Measurements from ENCODE around the gene FAM83F. TPM values are rescaled to one million over a fixed set of nuclear protein-coding genes. Genes with fewer than 3 reads are reported as not detected.
A peak's percentile ranks its signal among the peaks of the same experiment; 100 is the strongest.

FAM83F gene
- polyA plus RNA-seq, 1 donor (not counting 4 experiments of a cell fraction or from before 2014, with no cell fraction given): 22.8 TPM

- H3K4me2 ChIP-seq (ENCODE audit: control insufficient read depth, extremely low read depth, insufficient read depth, low read depth, low read length): peak overlapping the region; percentile 98
- peaks cover 5 to 30% of the 10 kb centered on the region in 2 experiments for H3K36me3 ChIP-seq (ENCODE audit: control insufficient read depth in 2 of 2, extremely low read depth in 1 of 2, insufficient read depth in 2 of 2, low read length in 2 of 2)
- H4K20me1 ChIP-seq (ENCODE audit: control insufficient read depth, extremely low read depth, insufficient read depth, low read length): peaks cover 18% of the 10 kb centered on the region
- H3K27ac ChIP-seq (ENCODE audit: control insufficient read depth, insufficient read depth, low read length): peak overlapping the region; percentile 64
- peaks cover 23% of the 10 kb centered on the region for H3K9me1 ChIP-seq (ENCODE audit: control insufficient read depth, extremely low read depth, insufficient read depth, low read length)
- H3K4me1 ChIP-seq (ENCODE audit: control insufficient read depth, extremely low read depth, insufficient read depth, low read length): peaks cover 96% of the 10 kb centered on the region
- no peak for DNase-seq (ENCODE audit: low read depth, low spot score)
- peaks cover 81% of the 10 kb centered on the region for H3K79me2 ChIP-seq (ENCODE audit: control insufficient read depth, insufficient read depth, low read length)
- peak overlapping the region; percentile 51 for H3K9ac ChIP-seq (ENCODE audit: control insufficient read depth, extremely low read depth, insufficient read depth, low read length)
- FAIRE-seq: peak; percentile 97
- dilution Hi-C loops (cut with MboI; ENCODE audit: extremely low pct_ligation_motif_present, low sequenced_read_pairs): no loop called here
- no peaks in the 10 kb centered on the region for H3K9me3 ChIP-seq (ENCODE audit: control insufficient read depth, low read depth, low read length)
- peak overlapping the region in 2 of 3 experiments; percentile 12 to 15 for H3K4me3 ChIP-seq (ENCODE audit: control insufficient read depth in 2 of 3, extremely low read depth in 1 of 3, insufficient read depth in 2 of 3, low read depth in 1 of 3, low read length in 3 of 3)
- no peak for TF ChIP-seq CTCF (optimal IDR thresholded peaks at IDR 0.05 in 1 of 3, IDR thresholded peaks at IDR 0.05 in 1 of 3, conservative IDR thresholded peaks at IDR 0.05 in 1 of 3; ENCODE audit: extremely low read depth in 1 of 3, insufficient read depth in 2 of 3, low read length in 3 of 3)
- no peak for TF ChIP-seq EZH2 (IDR thresholded peaks at IDR 0.05; ENCODE audit: low read length)
- H2AFZ ChIP-seq (ENCODE audit: control insufficient read depth, low read length): no peak overlapping the region
- H3K27me3 ChIP-seq (ENCODE audit: control insufficient read depth, extremely low read depth, insufficient read depth, low read length): no peaks in the 10 kb centered on the region
Measured at GRCh38 chr22:40001800-40002577, 7.2 kb downstream of the FAM83F start.

GRCh38 chr22:40002935-40003715 is 8.4 kb downstream of the FAM83F start:
- H3K79me2 ChIP-seq (ENCODE audit: control insufficient read depth, insufficient read depth, low read length): peaks cover 76% of the 10 kb centered on the region
- no peak for FAIRE-seq
- no peak overlapping the region for H3K4me2 ChIP-seq (ENCODE audit: control insufficient read depth, extremely low read depth, insufficient read depth, low read depth, low read length)

More at GRCh38 chr22:40002935-40003715, 8.4 kb downstream of the FAM83F start:
- Histone ChIP-seq H2AFZ (ENCODE audit: control insufficient read depth, low read length) (no peak overlapping the region), H3K9ac (ENCODE audit: control insufficient read depth, extremely low read depth, insufficient read depth, low read length) (no peak overlapping the region), H3K27me3 (ENCODE audit: control insufficient read depth, extremely low read depth, insufficient read depth, low read length) (no peaks in the 10 kb centered on the region), H3K9me3 (ENCODE audit: control insufficient read depth, low read depth, low read length) (no peaks in the 10 kb centered on the region), H3K36me3 (ENCODE audit: control insufficient read depth in 2 of 2, extremely low read depth in 1 of 2, insufficient read depth in 2 of 2, low read length in 2 of 2) (peaks cover 5 to 22% of the 10 kb centered on the region in 2 experiments), H3K9me1 (ENCODE audit: control insufficient read depth, extremely low read depth, insufficient read depth, low read length) (peaks cover 30% of the 10 kb centered on the region), H3K4me3 (ENCODE audit: control insufficient read depth in 2 of 3, extremely low read depth in 1 of 3, insufficient read depth in 2 of 3, low read depth in 1 of 3, low read length in 3 of 3) (no peak overlapping the region), H3K27ac (ENCODE audit: control insufficient read depth, insufficient read depth, low read length) (no peak overlapping the region), H3K4me1 (ENCODE audit: control insufficient read depth, extremely low read depth, insufficient read depth, low read length) (peaks cover 94% of the 10 kb centered on the region), H4K20me1 (ENCODE audit: control insufficient read depth, extremely low read depth, insufficient read depth, low read length) (peaks cover 21% of the 10 kb centered on the region)
- DNase-seq (ENCODE audit: low read depth, low spot score): no peak
- dilution Hi-C loops (cut with MboI; ENCODE audit: extremely low pct_ligation_motif_present, low sequenced_read_pairs): no loop called here
- TF ChIP-seq CTCF (optimal IDR thresholded peaks at IDR 0.05 in 1 of 3, IDR thresholded peaks at IDR 0.05 in 1 of 3, conservative IDR thresholded peaks at IDR 0.05 in 1 of 3; ENCODE audit: extremely low read depth in 1 of 3, insufficient read depth in 2 of 3, low read length in 3 of 3) (no peak), EZH2 (IDR thresholded peaks at IDR 0.05; ENCODE audit: low read length) (no peak)
